AG08395 (cell line): ENCODE data around the gene TMEM203.
"Not testable (repeated sequence)": the region's sequence is repeated elsewhere in the genome, so short reads cannot be mapped to it uniquely, and the experiment has no call there.

ENCODE experiments used
- DNase-seq: peaks from one replicate; pipeline ENCODE4 v3.0.0; 2012; ENCODE audit warnings: mixed read lengths, low spot score

The TMEM203 gene

GRCh38 chr9:137242269-137243203, 37.1 kb upstream of the TMEM203 start:
- DNase-seq: no peak

DNA sequence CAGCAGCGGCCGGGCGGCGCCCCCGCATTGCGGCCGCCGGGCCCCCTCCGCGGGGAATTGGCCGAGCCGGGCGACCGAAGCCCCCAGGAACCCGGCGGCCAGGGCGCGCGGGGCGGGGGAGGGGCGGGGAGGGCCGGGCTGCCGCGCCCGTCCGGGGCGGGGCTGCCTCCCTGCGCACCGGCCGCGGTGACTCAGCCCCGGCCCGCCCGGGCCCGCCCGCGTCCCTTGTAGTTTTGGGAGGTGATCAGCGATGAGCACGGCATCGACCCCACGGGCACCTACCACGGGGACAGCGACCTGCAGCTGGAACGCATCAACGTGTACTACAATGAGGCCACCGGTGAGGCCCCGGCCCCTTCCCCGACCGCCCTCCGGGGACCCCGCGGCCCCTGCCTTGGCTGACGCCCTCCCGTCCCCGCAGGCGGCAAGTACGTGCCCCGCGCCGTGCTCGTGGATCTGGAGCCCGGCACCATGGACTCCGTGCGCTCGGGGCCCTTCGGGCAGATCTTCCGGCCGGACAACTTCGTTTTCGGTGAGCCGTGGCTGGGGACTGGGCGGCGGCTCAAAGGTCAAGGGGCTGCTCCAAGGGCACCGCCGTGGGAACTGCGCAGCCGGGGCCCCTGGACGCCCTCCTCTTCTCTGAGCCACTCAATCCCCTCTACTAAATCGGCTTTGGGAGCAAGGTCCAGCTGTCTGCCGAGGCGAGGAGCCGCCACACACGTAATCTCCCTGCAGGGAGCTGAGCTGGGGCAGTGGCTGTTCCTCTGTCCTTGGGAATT, 36.2 kb upstream of the TMEM203 start:
- DNase-seq: peak; percentile 73

GRCh38 chr9:137240841-137241489, 35.5 kb upstream of the TMEM203 start, which contains the start of gene TUBB4B:
Gene TUBB4B, plus strand, starts transcription at chr9:137241287. Its CDS starts 74 bp downstream, at chr9:137241361.
- DNase-seq: peak; percentile 100

DNA sequence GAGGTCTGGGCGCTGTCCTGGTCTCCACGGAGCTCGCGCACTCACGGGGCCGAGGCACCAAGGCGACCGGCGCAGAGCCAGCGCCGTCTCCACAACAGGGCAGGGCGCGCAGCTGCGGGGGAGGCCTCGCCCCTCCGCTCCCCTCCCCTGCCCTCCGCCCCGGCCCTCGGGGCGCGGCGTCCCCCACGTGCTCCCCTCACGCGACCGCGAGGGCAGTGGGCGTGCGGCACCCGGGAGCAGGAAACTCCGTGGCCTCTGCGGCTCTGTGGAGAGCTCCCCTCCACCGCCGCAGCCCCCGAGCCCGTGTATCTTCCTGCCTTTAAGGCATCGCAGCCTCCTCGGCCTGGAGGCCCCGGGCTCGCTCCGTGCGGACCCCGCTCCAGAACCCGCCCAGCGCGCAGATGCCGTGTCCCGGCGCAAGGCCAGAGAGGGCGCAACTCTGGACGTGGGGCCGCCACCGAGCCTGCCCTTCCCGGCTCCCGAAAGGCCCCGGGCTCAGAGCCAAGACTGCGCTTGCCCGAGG, 34.9 kb upstream of the TMEM203 start:
- peak; percentile 81 for DNase-seq

GRCh38 chr9:137239541-137240200, 34.2 kb upstream of the TMEM203 start:
- DNase-seq: not testable (repeated sequence)

DNA sequence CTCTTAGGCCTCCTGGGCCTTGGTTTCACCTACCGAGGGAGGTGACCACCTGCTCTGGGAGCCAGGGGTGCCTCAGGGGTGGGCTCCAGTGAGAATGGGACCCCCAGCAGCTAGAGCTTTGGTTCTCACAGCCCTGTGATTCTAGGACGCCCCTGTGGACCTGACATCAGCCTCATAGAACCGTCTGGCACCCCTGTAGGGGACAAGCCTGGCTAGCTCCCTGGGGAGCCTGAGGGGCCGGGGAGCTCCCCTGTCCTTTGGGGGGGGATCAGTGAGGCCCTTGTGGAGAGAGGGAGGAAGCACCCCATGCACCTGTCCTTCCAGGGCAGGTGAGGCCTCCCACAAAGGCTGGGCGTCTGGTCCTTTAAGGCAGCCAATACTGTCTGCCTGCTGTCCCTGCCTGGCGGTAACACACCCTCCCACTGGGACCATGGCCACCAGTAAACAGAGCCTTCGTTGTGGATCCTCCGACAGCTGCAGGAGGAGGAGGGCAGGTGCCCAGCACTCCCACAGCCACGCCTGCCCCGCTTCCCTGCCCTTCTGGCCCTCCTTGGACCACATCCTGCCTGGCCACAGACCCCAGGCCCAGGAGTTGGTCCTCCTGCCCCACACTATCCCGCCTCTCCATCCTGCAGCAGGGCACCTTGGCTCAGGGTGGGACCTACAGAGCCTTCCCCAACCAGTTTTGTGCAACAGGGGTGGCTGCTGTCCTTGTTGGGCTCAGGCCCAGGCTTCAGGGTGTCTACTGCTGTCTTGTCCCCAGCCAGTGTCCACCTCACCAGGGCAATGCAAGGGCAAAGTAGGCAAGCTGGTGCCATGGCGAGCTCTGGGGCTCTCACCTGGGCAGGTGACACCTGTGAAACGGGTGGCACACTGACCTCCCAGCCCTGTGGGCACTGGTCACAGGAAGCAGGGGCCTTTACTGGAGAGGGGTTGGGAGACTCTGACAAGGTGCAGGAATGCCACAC, 32.6 kb upstream of the TMEM203 start:
- DNase-seq: no peak

DNA sequence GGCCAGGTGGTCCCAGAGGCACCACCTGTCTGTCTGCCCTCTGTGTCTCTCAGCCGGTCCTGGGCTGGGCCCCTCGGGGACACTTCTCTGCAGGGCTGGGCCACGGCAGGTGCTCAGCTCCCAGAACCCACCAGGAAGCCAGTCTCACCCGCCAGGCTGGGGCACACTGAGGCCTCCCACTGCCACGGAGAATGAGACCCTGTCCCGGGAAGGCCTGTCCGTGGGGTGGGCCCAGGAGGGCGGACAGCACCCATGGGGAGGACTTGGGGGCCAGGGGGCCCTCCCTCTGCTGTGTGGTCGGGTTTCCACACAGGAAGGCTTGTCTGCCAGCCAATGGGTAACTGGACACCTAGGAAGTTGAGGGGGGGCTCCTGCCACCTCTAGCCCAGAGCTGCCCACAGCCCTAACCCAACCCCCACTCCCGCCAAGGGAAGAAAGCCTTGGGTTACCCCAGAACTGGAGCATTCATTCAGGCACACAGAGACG, 31.5 kb upstream of the TMEM203 start:
- no peak for DNase-seq

- DNase-seq: peak; percentile 91
Observed at GRCh38 chr9:137236238-137236935, 30.9 kb upstream of the TMEM203 start.

GRCh38 chr9:137235424-137236237, 30.2 kb upstream of the TMEM203 start:
- no peak for DNase-seq

- no peak for DNase-seq
Observed at GRCh38 chr9:137234758-137235423, 29.4 kb upstream of the TMEM203 start.

DNA sequence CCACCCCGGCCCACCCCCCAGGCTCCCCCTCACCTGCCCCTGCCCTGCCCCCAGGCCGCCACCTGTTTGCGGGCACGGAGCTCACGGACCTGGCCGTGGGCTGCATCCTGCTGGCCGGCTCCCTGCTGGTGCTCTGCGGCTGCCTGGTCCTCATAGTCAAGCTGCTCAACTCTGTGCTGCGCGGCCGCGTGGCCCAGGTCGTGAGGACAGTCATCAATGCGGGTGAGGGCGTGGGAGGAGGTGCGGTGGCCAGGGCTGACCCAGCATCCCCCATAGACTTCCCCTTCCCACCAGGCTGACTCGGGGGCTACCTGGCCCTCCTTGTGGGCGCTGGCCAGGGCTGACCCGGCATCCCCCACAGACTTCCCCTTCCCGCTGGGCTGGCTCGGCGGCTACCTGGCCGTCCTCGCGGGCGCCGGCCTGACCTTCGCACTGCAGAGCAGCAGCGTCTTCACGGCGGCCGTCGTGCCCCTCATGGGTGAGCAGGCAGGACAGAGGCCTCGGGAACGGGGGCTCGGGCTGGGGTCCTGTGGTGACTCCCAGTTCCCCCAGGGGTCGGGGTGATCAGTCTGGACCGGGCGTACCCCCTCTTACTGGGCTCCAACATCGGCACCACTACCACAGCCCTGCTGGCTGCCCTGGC, 28.7 kb upstream of the TMEM203 start:
- no peak for DNase-seq

- no peak for DNase-seq
Observed at GRCh38 chr9:137233143-137233980, 27.9 kb upstream of the TMEM203 start.

DNA sequence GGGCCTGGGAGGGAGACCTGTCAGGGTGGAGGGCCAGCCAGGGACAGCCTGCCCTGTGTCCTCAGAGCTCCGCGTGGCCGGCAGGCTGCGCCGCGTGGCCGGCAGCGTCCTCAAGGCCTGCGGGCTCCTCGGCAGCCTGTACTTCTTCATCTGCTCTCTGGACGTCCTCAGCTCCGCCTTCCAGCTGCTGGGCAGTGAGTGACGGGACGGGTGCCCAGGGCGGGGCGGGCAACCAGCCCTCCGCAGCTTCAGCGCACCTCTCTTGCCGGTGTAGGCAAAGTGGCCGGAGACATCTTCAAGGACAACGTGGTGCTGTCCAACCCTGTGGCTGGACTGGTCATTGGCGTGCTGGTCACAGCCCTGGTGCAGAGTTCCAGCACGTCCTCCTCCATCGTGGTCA, 27.1 kb upstream of the TMEM203 start:
- no peak for DNase-seq

DNA sequence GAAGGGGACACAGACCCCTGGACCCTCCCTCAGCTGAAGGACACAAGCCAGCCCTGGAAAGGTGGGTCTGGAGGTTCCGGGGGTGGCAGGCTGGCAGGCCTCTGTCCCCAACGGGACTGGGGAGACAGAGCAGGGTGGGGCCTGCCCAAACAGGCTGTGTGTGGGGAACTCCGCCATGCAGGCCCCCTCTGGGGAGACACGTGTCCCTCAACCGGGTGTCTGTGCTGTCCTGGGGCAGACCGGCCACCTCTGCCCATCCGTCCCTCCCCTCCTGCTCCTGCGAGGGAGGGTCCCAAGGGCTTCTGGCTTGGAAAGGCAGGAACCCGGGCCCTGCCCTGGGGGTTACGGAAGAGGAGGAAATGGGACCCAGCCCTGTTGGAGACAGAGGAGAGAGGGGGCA, 26.7 kb upstream of the TMEM203 start:
- DNase-seq: no peak

DNA sequence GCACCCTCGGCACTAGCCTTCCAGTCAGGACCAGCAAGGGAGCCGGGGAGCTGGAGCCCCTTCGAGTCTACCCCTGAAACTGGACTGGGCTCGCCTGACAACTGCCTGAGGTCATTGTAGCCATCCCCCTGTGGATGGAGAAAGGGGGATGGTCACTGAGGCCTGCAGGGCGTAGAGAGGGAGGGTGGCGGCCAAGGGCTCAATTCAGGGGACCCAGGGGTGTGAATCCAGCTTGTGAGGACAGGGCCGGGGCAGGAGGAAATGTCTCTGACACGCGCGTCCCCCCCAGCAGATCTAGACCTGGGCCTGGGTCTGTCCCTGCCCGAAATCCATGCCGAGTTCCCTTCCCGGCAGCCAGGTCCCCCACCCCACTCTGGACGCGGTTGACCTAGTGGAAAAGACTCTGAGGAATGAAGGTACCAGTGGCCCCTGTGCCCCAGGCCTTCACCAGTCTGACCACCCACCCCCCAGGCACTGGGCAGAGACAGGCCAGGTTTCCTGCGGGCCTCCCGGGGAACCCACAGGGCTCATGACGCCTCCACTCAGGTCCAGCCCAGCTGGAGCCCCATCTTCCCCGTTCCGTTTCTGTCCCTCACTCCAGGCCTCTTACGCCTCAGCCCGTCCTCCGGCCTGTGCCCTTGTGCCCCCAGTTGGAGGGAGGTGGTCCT, 26.1 kb upstream of the TMEM203 start:
- no peak for DNase-seq

GRCh38 chr9:137230705-137231371, 25.4 kb upstream of the TMEM203 start, which contains the start of gene SLC34A3:
Gene SLC34A3, plus strand, starts transcription at chr9:137230901. Its CDS starts 802 bp downstream, at chr9:137231703.
- no peak for DNase-seq
